Measurements from ENCODE around the gene HES5.

GRCh38 chr1:2501041-2501819 is 28.8 kb downstream of the HES5 start:
- TF ChIP-seq YY1 (IDR thresholded peaks at IDR 0.05; ENCODE audit: low read depth) (no peak), CREB1 (IDR thresholded peaks at IDR 0.05; ENCODE audit: low read depth) (no peak), NFIC (IDR thresholded peaks at IDR 0.05) (no peak), TAF1 (IDR thresholded peaks at IDR 0.05; ENCODE audit: low read depth) (no peak), TCF12 (IDR thresholded peaks at IDR 0.05; ENCODE audit: low read depth) (no peak), FOXM1 (IDR thresholded peaks at IDR 0.05; ENCODE audit: borderline replicate concordance, low read depth) (no peak), ZBTB7A (IDR thresholded peaks at IDR 0.05; ENCODE audit: low read depth) (no peak), EP300 (IDR thresholded peaks at IDR 0.05; ENCODE audit: borderline replicate concordance) (no peak), CEBPB (IDR thresholded peaks at IDR 0.05) (no peak), REST (IDR thresholded peaks at IDR 0.05; ENCODE audit: low read depth) (no peak), RAD21 (IDR thresholded peaks at IDR 0.05; ENCODE audit: low read depth) (no peak), EGR1 (IDR thresholded peaks at IDR 0.05) (no peak), USF1 (IDR thresholded peaks at IDR 0.05) (no peak), MAX (IDR thresholded peaks at IDR 0.05) (no peak)
